Subcutaneous abdominal adipose tissue (tissue), 5 donors: ENCODE data around the gene TSPAN10.
A peak's percentile ranks its signal among the peaks of the same experiment; 100 is the strongest.

Experiments
- H3K27ac ChIP-seq: one replicate; pipeline ENCODE4 v1.7.0; 2013; ENCODE audit warnings: low read depth, mild to moderate bottlenecking, inconsistent platforms, low read length, moderate library complexity
- H3K27me3 ChIP-seq, 5 donors: one replicate each; pipeline ENCODE4 v1.7.0; 2013; ENCODE audit warnings: low read length in 5 of 5, inconsistent platforms in 1 of 5; ENCODE audit not compliant: control insufficient read depth in 5 of 5, insufficient read depth in 4 of 5
- H3K36me3 ChIP-seq, 5 donors: one replicate each; pipeline ENCODE4 v1.7.0; 2013; ENCODE audit warnings: low read length in 5 of 5; ENCODE audit not compliant: control insufficient read depth in 5 of 5, insufficient read depth in 5 of 5
- H3K4me1 ChIP-seq, 5 donors: one replicate each; pipeline ENCODE4 v1.7.0; 2013; ENCODE audit warnings: low read length in 5 of 5, mild to moderate bottlenecking in 3 of 5, moderate library complexity in 1 of 5; ENCODE audit not compliant: control insufficient read depth in 5 of 5, insufficient read depth in 5 of 5
- H3K4me3 ChIP-seq, 5 donors: one replicate each; pipeline ENCODE4 v1.7.0; 2013; ENCODE audit warnings: low read length in 5 of 5, low read depth in 1 of 5
- H3K9ac ChIP-seq, 5 donors: one replicate each; pipeline ENCODE4 v1.7.0; 2013; ENCODE audit warnings: low read length in 5 of 5, mild to moderate bottlenecking in 4 of 5, moderate library complexity in 3 of 5
- H3K9me3 ChIP-seq, 5 donors: one replicate each; pipeline ENCODE4 v1.7.0; 2013; ENCODE audit warnings: low read length in 5 of 5; ENCODE audit not compliant: control insufficient read depth in 5 of 5
- donor health status: healthy.
- donor health status: healthy.
- donor health status: healthy.
- donor health status: healthy.
- donor health status: healthy.

The TSPAN10 gene

GRCh38 chr17:81684442-81684911 lies 47.5 kb downstream of the TSPAN10 start:
- H3K36me3 ChIP-seq: peaks cover 0 to 54% (median 39%) of the 10 kb centered on the region in 5 donors
- H3K27ac ChIP-seq: peak overlapping the region; percentile 74
- peak overlapping the region; percentile 39 to 95 (median 93) for H3K9ac ChIP-seq
- H3K4me3 ChIP-seq: peak overlapping the region; percentile 88 to 96 (median 90)
- peaks cover 14 to 38% (median 33%) of the 10 kb centered on the region in 5 donors for H3K4me1 ChIP-seq
- no peaks in the 10 kb centered on the region for H3K9me3 ChIP-seq
- H3K27me3 ChIP-seq: no peaks in the 10 kb centered on the region

GRCh38 chr17:81685108-81685507 lies 48.1 kb downstream of the TSPAN10 start:
- Histone ChIP-seq H3K9me3 (no peaks in the 10 kb centered on the region), H3K27ac (peak overlapping the region; percentile 74), H3K27me3 (no peaks in the 10 kb centered on the region), H3K4me1 (peaks cover 14 to 38% (median 33%) of the 10 kb centered on the region in 5 donors), H3K36me3 (peaks cover 0 to 58% (median 45%) of the 10 kb centered on the region in 5 donors), H3K9ac (peak overlapping the region; percentile 39 to 95 (median 93)), H3K4me3 (peak overlapping the region; percentile 88 to 96 (median 90))

- H3K9ac ChIP-seq: no peak overlapping the region
- H3K4me1 ChIP-seq: peaks cover 14 to 36% (median 33%) of the 10 kb centered on the region in 5 donors
- H3K9me3 ChIP-seq: no peaks in the 10 kb centered on the region
- peaks cover 0 to 64% (median 60%) of the 10 kb centered on the region in 5 donors for H3K36me3 ChIP-seq
- H3K27me3 ChIP-seq: no peaks in the 10 kb centered on the region
- no peak overlapping the region for H3K27ac ChIP-seq
- no peak overlapping the region for H3K4me3 ChIP-seq
Measured at GRCh38 chr17:81686614-81687013, 49.6 kb downstream of the TSPAN10 start.

- Histone ChIP-seq H3K4me3 (no peak overlapping the region), H3K4me1 (peaks cover 14 to 24% (median 22%) of the 10 kb centered on the region in 5 donors), H3K27ac (no peak overlapping the region), H3K9me3 (no peaks in the 10 kb centered on the region), H3K36me3 (peaks cover 0 to 76% (median 72%) of the 10 kb centered on the region in 5 donors), H3K27me3 (no peaks in the 10 kb centered on the region), H3K9ac (no peak overlapping the region)
Measured at GRCh38 chr17:81687770-81688541, 51.0 kb downstream of the TSPAN10 start.

- Histone ChIP-seq H3K4me3 (no peak overlapping the region), H3K9me3 (no peaks in the 10 kb centered on the region), H3K27ac (no peak overlapping the region), H3K4me1 (peaks cover 14 to 21% (median 17%) of the 10 kb centered on the region in 5 donors), H3K36me3 (peaks cover 0 to 82% (median 78%) of the 10 kb centered on the region in 5 donors), H3K9ac (no peak overlapping the region), H3K27me3 (no peaks in the 10 kb centered on the region)
Measured at GRCh38 chr17:81688616-81689015, 51.6 kb downstream of the TSPAN10 start.

GRCh38 chr17:81690066-81690465 lies 53.1 kb downstream of the TSPAN10 start:
- H3K36me3 ChIP-seq: peaks cover 0 to 97% (median 92%) of the 10 kb centered on the region in 5 donors
- H3K27ac ChIP-seq: no peak overlapping the region
- no peaks in the 10 kb centered on the region for H3K9me3 ChIP-seq
- no peak overlapping the region for H3K9ac ChIP-seq
- no peak overlapping the region for H3K4me3 ChIP-seq
- H3K4me1 ChIP-seq: peaks cover 7 to 12% (median 8%) of the 10 kb centered on the region in 5 donors
- H3K27me3 ChIP-seq: no peaks in the 10 kb centered on the region

- Histone ChIP-seq H3K27ac (no peak overlapping the region), H3K36me3 (peaks cover 0 to 100% (median 95%) of the 10 kb centered on the region in 5 donors), H3K27me3 (no peaks in the 10 kb centered on the region), H3K4me3 (no peak overlapping the region), H3K4me1 (peaks cover 3 to 9% (median 5%) of the 10 kb centered on the region in 5 donors), H3K9ac (no peak overlapping the region), H3K9me3 (no peaks in the 10 kb centered on the region)
Measured at GRCh38 chr17:81690549-81690948, 53.6 kb downstream of the TSPAN10 start.

GRCh38 chr17:81691196-81691595 lies 54.2 kb downstream of the TSPAN10 start:
- no peak overlapping the region for H3K27ac ChIP-seq
- H3K4me3 ChIP-seq: no peak overlapping the region
- H3K36me3 ChIP-seq: peaks cover 0 to 100% (median 97%) of the 10 kb centered on the region in 5 donors
- H3K4me1 ChIP-seq: peaks cover 0 to 6% (median 3%) of the 10 kb centered on the region in 5 donors
- H3K9me3 ChIP-seq: no peaks in the 10 kb centered on the region
- no peak overlapping the region for H3K9ac ChIP-seq
- H3K27me3 ChIP-seq: no peaks in the 10 kb centered on the region

- H3K9ac ChIP-seq: no peak overlapping the region
- H3K36me3 ChIP-seq: peaks cover 0 to 100% (median 97%) of the 10 kb centered on the region in 5 donors
Measured at GRCh38 chr17:81691608-81692007, 54.6 kb downstream of the TSPAN10 start.

GRCh38 chr17:81693509-81694210 lies 56.7 kb downstream of the TSPAN10 start:
- Histone ChIP-seq H3K27ac (no peak overlapping the region), H3K9ac (no peak overlapping the region), H3K27me3 (no peaks in the 10 kb centered on the region), H3K4me1 (peaks cover 0 to 6% (median 0%) of the 10 kb centered on the region in 5 donors), H3K36me3 (peaks cover 0 to 100% (median 96%) of the 10 kb centered on the region in 5 donors), H3K4me3 (no peak overlapping the region), H3K9me3 (no peaks in the 10 kb centered on the region)

More at GRCh38 chr17:81691608-81692007, 54.6 kb downstream of the TSPAN10 start:
- H3K9me3 ChIP-seq: no peaks in the 10 kb centered on the region
- no peak overlapping the region for H3K27ac ChIP-seq
- H3K4me1 ChIP-seq: peaks cover 0 to 6% (median under 1%) of the 10 kb centered on the region in 5 donors
- no peaks in the 10 kb centered on the region for H3K27me3 ChIP-seq
- H3K4me3 ChIP-seq: no peak overlapping the region
